Activated CD4-positive, alpha-beta T cell treated with anti-CD3 and anti-CD28 coated beads for 24 hours (primary cell): ENCODE results near the gene CGB3.

Experiments used
- DNase-seq, 2 donors: peaks; one replicate each; pipeline ENCODE4 v3.0.0-alpha.2; 2020; ENCODE audit warnings: low read depth in 2 of 2

Gene CGB3

DNA sequence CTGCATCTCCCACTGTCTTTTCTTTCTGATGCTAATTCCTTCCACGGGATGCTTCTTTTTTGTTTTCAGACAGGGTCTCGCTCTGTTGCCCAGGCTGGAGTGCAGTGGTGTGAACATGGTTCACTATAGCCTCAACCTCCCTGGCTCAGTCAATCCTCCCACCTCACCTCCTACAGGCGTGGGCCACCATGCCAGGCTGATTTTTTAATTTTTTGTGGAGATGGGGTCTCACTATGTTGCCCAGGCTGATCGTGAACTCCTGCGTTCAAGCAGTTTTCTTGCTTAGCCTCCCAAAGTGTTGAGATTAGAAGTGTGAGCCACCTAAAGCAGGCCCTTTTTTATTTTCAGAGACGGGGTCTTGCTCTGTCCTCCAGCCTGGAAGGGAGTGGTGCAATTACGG is 35.8 kb downstream of the CGB3 start:
- DNase-seq: no peak

GRCh38 chr19:48987323-48987722 is 36.8 kb downstream of the CGB3 start:
- no peak for DNase-seq

DNA sequence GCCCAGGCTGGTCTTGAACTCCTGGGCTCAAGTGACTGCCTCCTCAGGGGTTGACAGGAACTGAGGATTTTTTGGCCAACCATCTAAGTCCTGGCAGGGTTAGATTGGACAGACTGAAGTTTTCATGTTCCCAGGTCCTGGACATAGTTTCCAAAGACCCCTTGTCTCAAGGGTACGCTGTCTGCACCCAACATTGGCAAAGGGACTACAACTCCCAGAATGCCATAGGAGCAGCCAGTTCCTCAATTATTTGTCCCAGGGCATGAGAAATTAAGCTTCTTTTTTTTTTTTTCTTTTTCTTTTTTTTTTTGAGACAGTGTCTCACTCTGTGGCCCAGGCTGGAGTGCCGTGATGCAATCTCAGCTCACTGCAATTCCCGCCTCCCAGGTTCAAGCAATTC is 37.9 kb downstream of the CGB3 start:
- no peak for DNase-seq

DNA sequence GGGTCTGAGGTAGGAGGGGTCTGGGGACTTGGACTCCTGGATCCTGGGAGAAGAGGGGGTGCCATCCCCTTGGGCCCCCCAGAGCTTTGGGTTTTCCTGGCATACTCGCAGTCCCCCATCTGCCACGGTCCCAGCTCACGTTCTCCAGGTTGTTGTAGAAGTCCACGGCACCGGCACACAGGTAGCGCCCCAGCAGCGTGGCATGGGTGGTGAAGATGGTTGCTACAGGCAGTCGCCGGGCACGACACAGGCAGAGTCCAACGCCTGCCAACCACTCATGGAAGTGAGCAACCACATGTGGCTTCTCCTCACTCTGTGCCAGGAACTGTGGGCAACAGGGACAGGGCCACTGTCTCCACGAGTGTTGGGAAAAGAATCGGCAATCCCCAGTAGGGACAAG is 38.4 kb downstream of the CGB3 start:
- DNase-seq: no peak

- no peak for DNase-seq
These were observed 41.9 kb downstream of the CGB3 start for GRCh38 chr19:48982280-48982679.

DNA sequence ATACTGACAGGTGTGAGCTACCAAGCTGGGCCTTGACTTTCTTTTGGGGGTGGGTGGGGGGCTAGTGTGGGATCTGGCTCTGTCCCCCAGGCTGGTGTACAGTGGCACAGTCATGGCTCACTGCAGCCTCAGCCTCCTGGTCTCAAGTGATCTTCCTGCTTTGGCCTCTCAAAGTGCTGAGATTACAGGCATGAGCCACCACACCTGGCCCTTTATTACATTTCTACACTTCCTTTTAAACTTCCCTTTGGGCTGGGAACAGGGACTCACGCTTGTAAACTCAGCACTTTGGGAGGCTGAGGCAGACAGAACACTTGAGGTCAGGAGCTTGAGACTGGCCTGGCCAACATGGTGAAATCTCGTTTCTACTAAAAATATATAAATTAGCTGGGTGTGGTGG is 47.1 kb downstream of the CGB3 start:
- DNase-seq: no peak

GRCh38 chr19:48975947-48976847 is 47.9 kb downstream of the CGB3 start:
- DNase-seq: no peak
